Myocyte (in vitro differentiated cells): Measurements from ENCODE around the gene PCDHGA8. TPM values are rescaled to one million over a fixed set of nuclear protein-coding genes. Genes with fewer than 3 reads are reported as not detected.
"Not testable (repeated sequence)": the region's sequence is repeated elsewhere in the genome, so short reads cannot be mapped to it uniquely, and the experiment has no call there.

Experiments used
- DNase-seq: peaks from one replicate; pipeline ENCODE4 v3.0.0-alpha.2; 2012; ENCODE audit warnings: low read depth
- total RNA-seq: library from RNA; depleted of rRNA; stranded (reverse); fragments of >200 nt; gene quantifications from 2 replicates; pipeline ENCODE4 v1.2.3, GENCODE V29; 2014

PCDHGA8 gene
- total RNA-seq, 1 donor from 2014 or later = 2.2 TPM

DNA sequence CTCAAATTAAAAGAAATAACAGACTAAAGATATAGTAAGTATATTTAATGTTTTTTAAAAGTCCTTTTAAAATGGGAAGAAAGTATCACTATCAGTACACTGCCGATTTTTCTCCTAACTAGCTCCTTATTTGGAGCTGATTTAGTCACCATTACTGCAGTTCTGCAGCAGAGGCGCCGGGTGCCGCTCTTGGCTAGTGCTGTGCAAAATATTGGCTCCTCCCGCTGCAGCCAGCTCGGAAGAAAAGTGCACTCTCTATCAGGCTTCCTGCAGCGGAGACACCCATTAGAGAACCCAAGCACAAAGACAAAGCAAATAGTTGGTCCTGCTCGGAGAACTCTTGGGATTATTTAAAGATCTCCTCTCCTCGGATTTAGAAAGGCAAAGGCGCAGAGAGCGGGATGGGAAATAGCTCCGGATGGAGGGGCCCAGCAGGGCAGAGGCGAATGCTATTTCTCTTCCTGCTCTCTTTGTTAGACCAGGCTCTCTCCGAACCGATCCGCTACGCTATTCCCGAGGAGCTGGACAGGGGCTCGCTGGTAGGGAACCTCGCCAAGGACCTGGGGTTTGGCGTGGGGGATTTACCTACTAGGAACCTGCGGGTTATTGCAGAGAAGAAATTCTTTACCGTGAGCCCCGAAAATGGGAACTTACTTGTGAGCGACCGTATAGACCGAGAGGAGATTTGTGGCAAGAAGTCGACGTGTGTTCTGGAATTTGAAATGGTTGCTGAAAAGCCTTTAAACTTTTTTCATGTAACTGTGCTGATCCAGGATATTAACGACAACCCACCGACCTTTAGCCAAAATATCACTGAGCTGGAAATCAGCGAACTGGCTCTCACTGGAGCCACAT, 22.2 kb upstream of the PCDHGA8 start, which contains the start of gene PCDHGB3:
Gene PCDHGB3, plus strand, starts transcription at position 249 of the 855 bp plus-strand sequence. Its CDS starts 153 bp downstream, at position 402.
- DNase-seq = no peak

DNA sequence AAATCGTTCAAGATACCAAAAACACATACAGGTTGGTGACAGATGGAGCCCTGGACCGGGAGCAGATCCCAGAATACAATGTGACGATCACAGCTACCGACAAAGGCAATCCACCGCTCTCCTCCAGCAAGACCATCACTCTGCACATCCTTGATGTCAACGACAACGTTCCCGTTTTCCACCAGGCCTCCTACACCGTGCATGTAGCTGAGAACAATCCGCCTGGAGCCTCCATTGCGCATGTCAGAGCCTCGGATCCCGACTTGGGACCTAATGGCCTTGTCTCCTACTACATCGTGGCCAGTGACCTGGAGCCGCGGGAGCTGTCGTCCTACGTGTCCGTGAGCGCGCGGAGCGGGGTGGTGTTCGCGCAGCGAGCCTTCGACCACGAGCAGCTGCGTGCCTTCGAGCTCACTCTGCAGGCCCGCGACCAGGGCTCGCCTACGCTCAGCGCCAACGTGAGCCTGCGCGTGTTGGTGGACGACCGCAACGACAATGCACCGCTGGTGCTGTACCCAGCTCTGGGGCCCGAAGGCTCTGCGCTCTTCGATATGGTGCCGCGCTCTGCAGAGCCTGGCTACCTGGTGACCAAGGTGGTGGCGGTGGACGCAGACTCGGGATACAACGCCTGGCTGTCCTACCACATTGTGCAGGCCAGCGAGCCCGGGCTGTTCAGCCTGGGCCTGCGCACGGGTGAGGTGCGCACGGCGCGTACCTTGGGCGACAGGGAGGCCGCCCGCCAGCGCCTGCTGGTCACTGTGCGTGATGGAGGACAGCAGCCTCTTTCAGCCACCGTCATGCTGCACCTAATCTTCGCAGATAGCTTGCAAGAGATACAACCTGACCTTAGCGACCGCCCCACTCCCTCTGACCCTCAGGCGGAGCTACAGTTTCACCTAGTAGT, 20.6 kb upstream of the PCDHGA8 start:
- no peak for DNase-seq

DNA sequence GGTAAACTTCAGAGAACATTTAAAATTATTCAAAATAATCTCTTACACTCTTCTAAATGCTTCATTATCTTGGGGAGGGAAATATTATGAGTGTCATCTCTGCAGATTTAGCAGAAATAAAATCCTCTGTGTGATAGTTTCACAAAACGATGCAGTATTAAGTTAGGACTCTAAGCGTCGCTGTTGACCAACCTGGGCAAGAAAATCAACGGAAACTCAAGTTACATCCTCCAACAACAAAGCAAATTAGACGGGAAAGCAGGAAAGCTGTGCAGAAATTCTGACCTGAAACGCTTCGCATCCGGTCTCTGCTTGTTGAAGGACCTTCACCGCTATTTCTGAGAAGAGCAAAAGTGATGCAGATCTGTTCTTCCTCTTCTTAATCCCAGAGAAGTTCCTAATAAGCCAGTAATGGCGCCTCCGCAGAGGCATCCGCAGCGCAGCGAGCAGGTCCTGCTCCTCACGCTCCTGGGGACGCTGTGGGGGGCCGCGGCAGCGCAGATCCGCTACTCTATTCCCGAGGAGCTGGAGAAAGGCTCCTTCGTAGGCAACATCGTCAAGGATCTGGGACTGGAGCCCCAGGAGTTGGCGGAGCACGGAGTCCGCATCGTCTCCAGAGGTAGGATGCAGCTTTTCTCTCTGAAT, 18.6 kb upstream of the PCDHGA8 start, which contains the start of gene PCDHGA6:
Gene PCDHGA6, plus strand, starts transcription at position 219 of the 645 bp plus-strand sequence. Its CDS starts 193 bp downstream, at position 412.
- no peak for DNase-seq

DNA sequence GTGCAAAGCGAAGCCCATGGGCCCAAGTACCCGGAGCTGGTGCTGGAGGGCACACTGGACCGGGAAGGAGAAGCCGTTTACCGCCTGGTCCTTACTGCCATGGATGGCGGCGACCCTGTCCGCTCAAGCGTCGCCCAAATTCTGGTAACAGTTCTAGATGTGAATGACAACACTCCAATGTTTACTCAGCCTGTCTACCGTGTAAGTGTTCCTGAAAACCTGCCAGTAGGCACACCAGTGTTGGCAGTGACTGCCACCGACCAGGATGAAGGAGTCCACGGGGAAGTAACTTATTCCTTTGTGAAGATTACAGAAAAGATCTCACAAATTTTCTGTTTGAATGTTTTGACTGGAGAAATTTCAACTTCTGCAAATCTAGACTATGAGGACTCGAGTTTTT, 17.8 kb upstream of the PCDHGA8 start:
- DNase-seq = no peak

DNA sequence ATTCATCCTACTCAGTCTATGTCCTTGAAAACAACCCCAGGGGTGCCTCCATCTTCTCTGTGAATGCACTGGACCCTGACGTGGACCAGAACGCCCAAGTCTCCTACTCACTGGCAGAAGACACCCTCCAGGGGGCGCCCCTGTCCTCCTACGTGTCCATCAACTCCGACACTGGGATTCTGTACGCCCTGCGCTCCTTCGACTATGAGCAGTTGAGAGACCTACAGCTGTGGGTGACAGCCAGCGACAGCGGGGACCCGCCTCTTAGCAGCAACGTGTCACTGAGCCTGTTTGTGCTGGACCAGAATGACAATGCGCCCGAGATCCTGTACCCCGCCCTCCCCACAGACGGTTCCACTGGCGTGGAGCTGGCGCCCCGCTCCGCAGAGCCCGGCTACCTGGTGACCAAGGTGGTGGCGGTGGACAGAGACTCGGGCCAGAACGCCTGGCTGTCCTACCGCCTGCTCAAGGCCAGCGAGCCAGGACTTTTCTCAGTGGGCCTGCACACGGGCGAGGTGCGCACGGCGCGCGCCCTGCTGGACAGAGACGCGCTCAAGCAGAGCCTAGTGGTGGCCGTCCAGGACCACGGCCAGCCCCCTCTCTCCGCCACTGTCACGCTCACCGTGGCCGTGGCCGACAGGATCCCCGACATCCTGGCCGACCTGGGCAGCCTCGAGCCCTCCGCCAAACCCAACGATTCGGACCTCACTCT, 16.8 kb upstream of the PCDHGA8 start:
- DNase-seq = not testable (repeated sequence)

DNA sequence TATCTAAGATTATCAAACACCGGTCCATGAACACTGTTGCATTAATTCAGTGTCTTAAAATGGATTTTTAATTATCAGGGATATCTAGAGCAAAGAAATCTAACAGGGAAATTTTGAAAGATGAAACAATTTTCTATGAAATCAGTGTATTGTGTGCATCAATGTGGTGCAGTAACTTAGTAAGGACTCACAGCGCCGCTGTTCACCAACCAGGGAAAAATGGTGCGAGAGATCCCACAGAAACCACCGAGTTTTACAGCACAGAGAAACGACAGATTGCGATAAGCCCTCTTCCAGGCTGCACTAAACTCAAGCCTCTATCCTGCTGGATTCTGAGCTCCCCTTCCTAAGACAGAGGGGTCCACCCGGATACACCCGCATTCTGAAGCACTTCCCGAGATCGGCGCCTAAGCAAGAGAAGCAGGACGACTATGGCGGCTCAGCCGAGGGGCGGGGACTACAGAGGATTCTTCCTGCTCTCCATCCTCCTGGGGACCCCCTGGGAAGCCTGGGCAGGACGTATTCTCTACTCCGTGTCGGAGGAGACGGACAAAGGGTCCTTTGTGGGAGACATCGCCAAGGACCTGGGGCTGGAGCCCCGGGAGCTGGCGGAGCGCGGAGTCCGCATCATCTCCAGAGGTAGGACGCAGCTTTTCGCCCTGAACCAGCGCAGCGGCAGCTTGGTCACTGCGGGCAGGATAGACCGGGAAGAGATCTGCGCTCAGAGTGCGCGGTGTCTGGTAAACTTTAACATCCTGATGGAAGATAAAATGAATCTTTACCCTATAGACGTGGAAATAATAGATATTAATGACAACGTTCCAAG, 9.8 kb upstream of the PCDHGA8 start, which contains the start of gene PCDHGA7:
Gene PCDHGA7, plus strand, starts transcription at position 274 of the 826 bp plus-strand sequence. Its CDS starts 158 bp downstream, at position 432.
- no peak for DNase-seq

DNA sequence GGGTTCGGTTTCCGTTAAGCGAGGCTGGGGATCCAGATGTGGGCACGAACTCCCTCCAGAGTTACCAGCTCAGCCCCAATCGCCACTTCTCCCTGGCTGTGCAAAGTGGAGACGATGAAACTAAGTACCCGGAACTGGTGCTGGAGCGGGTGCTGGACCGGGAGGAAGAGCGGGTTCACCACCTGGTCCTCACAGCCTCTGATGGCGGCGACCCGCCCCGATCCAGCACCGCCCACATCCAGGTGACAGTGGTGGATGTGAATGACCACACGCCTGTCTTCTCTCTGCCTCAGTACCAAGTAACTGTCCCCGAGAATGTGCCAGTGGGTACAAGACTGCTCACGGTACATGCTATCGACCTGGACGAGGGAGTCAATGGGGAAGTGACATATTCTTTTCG, 9.1 kb upstream of the PCDHGA8 start:
- DNase-seq = no peak

DNA sequence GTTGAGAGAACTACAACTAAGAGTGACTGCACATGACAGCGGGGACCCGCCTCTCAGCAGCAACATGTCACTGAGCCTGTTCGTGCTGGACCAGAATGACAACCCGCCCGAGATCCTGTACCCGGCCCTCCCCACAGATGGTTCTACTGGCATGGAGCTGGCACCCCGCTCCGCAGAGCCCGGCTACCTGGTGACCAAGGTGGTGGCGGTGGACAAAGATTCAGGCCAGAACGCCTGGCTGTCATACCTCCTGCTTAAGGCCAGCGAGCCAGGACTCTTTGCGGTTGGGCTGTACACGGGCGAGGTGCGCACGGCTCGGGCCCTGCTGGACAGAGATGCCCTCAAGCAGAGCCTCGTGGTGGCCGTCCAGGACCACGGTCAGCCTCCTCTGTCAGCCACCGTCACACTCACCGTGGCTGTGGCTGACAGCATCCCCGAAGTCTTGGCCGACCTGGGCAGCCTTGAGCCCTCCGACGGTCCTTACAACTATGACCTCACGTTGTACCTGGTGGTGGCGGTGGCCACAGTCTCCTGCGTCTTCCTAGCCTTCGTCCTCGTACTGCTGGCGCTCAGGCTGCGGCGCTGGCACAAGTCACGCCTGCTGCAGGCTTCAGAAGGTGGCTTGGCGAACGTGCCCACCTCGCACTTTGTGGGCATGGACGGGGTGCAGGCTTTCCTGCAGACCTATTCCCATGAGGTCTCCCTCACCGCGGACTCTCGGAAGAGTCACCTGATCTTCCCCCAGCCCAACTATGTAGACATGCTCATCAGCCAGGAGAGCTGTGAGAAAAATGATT, 7.8 kb upstream of the PCDHGA8 start:
- DNase-seq = no peak

DNA sequence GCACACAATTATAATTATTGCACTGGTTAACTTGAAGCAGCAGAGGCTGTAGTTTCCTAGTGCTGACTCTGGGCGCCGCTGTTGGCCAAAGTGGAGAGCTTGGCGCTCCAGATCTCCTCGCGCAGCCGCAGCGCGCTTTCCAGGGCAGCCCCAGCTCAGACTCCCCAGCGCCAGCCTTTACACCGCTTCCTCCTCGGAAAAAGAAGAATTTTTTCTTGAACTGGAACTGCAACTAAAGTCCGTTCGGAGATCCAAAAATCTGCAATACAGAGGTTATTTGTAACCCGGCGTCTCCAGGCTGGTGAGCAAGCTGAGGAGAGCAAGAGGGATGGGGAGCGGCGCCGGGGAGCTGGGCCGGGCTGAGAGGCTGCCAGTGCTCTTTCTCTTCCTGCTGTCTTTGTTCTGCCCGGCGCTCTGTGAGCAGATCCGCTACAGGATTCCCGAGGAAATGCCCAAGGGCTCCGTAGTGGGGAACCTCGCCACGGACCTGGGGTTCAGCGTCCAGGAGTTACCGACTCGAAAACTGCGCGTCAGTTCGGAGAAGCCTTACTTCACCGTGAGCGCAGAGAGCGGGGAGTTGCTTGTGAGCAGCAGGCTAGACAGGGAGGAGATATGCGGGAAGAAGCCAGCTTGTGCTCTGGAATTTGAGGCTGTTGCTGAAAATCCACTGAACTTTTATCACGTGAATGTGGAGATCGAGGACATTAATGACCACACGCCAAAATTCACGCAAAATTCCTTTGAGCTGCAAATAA, 4.7 kb upstream of the PCDHGA8 start, which contains the start of gene PCDHGB4:
Gene PCDHGB4, plus strand, starts transcription at position 142 of the 755 bp plus-strand sequence. Its CDS starts 187 bp downstream, at position 329.
- not testable (repeated sequence) for DNase-seq

DNA sequence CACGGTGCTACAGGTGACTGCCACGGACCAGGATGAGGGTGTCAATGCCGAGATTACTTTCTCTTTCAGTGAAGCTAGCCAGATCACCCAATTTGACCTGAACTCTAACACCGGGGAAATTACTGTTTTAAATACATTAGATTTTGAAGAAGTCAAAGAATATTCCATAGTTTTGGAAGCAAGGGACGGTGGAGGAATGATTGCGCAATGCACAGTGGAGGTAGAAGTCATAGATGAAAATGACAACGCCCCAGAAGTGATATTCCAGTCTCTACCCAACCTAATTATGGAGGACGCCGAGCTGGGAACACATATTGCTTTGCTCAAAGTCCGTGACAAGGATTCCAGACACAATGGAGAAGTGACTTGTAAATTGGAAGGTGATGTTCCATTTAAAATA, 3.8 kb upstream of the PCDHGA8 start:
- no peak for DNase-seq

DNA sequence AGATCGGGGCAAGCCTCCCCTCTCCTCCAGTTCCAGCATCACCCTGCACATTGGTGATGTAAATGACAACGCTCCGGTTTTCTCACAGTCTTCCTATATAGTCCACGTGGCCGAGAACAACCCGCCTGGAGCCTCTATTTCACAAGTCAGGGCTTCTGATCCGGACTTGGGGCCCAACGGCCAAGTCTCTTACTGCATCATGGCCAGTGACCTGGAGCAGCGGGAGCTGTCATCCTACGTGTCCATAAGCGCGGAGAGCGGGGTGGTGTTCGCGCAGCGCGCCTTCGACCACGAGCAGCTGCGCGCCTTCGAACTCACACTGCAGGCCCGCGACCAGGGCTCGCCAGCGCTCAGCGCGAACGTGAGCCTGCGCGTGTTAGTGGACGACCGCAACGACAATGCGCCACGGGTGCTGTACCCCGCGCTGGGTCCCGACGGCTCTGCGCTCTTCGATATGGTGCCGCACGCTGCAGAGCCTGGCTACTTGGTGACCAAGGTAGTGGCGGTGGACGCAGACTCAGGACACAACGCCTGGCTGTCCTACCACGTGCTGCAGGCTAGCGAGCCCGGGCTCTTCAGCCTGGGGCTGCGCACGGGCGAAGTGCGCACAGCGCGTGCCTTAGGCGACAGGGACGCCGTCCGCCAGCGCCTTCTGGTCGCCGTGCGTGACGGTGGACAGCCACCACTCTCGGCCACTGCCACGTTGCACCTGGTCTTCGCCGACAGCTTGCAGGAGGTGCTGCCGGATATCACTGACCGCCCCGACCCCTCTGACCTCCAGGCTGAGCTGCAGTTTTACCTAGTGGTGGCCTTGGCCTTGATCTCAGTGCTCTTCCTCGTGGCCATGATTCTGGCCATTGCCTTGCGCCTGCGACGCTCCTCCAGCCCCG, 3.0 kb upstream of the PCDHGA8 start:
- DNase-seq = no peak

DNA sequence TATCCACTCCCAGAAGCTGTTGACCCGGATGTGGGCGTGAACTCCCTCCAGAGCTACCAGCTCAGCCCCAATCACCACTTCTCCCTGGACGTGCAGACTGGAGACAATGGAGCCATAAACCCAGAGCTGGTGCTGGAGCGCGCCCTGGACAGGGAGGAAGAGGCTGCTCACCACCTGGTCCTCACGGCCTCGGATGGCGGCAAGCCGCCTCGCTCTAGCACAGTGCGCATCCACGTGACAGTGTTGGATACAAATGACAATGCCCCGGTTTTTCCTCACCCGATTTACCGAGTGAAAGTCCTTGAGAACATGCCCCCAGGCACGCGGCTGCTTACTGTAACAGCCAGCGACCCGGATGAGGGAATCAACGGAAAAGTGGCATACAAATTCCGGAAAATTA, 834 bp downstream of the PCDHGA8 start:
- DNase-seq = no peak

DNA sequence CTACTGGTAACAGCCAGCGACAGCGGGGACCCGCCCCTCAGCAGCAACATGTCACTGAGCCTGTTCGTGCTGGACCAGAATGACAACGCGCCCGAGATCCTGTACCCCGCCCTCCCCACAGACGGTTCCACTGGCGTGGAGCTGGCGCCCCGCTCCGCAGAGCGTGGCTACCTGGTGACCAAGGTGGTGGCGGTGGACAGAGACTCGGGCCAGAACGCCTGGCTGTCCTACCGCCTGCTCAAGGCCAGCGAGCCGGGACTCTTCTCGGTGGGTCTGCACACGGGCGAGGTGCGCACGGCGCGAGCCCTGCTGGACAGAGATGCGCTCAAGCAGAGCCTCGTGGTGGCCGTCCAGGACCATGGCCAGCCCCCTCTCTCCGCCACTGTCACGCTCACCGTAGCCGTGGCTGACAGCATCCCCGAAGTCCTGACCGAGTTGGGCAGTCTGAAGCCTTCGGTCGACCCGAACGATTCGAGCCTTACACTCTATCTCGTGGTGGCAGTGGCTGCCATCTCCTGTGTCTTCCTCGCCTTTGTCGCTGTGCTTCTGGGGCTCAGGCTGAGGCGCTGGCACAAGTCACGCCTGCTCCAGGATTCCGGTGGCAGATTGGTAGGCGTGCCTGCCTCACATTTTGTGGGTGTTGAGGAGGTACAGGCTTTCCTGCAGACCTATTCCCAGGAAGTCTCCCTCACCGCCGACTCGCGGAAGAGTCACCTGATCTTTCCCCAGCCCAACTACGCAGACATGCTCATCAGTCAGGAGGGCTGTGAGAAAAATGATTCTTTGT, 2.2 kb downstream of the PCDHGA8 start:
- DNase-seq = not testable (repeated sequence)

DNA sequence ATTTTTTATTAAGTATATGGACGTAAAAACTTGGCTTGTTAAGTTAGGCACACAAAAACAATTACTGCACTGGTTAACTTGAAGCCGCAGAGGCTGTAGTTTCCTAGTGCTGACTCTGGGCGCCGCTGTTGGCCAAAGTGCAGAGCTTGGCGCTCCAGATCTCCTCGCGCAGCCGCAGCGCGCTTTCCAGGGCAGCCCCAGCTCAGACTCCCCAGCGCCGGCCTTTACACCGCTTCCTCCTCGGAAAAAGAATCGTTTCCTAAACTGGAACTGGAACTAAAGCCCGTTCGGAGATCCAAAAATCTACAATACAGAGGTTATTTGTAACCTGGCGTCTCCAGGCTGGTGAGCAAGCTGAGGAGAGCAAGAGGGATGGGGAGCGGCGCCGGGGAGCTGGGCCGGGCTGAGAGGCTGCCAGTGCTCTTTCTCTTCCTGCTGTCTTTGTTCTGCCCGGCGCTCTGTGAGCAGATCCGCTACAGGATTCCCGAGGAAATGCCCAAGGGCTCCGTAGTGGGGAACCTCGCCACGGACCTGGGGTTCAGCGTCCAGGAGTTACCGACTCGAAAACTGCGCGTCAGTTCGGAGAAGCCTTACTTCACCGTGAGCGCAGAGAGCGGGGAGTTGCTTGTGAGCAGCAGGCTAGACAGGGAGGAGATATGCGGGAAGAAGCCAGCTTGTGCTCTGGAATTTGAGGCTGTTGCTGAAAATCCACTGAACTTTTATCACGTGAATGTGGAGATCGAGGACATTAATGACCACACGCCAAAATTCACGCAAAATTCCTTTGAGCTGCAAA, 5.5 kb downstream of the PCDHGA8 start, which contains the start of gene PCDHGB5:
Gene PCDHGB5, plus strand, starts transcription at position 192 of the 796 bp plus-strand sequence. Its CDS starts 181 bp downstream, at position 373.
- not testable (repeated sequence) for DNase-seq

DNA sequence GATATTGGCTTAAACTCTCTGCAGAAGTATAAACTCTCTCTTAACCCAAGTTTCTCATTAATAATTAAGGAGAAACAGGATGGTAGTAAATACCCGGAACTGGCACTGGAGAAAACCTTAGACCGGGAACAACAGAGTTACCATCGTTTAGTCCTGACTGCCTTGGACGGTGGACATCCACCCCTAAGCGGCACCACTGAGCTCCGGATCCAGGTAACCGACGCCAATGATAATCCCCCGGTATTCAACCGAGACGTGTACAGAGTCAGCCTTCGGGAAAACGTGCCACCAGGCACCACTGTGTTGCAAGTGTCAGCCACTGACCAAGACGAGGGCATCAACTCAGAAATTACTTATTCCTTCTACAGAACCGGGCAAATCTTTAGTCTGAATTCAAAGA, 6.2 kb downstream of the PCDHGA8 start:
- no peak for DNase-seq
